GM19468 (cell line): ENCODE data around the gene FBF1.
"Not testable (repeated sequence)": the region's sequence is repeated elsewhere in the genome, so short reads cannot be mapped to it uniquely, and the experiment has no call there.

Source experiments
- ATAC-seq: cut with Tn5 transposase; IDR thresholded peaks from one replicate; pipeline ENCODE4 v1.9.1; 2021; ENCODE audit warnings: mild to moderate bottlenecking, moderate library complexity, moderate number of reproducible peaks; ENCODE audit not compliant: unreplicated experiment; ENCODE audit errors: extremely low read depth

The FBF1 gene, protein sequence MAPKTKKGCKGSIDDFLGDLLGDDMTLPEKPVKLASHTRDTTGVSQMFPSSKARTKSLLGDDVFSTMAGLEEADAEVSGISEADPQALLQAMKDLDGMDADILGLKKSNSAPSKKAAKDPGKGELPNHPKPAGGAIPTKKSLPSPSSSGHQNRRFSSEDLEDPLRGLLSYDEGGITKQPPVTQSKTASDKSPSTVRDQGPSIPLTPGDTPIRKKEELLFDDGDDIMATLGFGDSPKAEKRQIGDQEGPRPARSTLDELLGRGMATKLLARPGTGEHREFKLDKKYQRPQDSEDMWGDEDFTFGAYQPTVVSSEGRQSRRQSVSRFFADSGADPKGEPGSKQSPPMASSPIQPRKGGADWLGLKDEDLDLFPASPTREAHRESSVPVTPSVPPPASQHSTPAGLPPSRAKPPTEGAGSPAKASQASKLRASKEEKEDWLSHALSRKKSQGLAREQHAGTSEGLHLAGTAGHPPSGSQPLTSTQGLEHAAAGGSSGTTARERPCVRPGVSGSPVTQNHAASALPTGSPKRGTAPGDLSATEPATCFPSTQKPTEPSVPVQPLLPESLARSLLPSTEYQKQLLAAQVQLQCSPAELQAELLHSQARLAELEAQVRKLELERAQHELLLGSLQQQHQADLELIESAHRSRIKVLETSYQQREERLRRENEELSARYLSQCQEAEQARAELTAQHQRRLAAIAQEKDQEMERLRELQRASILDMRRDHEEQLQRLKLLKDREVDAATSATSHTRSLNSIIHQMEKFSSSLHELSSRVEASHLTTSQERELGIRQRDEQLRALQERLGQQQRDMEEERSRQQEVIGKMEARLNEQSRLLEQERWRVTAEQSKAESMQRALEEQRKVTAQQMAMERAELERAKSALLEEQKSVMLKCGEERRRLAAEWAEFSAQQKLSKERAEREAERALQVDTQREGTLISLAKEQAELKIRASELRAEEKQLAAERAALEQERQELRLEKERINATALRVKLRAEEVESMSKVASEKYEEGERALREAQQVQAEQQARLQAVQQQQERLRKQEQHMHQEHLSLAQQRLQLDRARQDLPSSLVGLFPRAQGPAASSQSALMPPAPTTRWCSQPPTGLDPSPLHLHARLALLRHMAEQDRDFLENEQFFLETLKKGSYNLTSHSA

DNA sequence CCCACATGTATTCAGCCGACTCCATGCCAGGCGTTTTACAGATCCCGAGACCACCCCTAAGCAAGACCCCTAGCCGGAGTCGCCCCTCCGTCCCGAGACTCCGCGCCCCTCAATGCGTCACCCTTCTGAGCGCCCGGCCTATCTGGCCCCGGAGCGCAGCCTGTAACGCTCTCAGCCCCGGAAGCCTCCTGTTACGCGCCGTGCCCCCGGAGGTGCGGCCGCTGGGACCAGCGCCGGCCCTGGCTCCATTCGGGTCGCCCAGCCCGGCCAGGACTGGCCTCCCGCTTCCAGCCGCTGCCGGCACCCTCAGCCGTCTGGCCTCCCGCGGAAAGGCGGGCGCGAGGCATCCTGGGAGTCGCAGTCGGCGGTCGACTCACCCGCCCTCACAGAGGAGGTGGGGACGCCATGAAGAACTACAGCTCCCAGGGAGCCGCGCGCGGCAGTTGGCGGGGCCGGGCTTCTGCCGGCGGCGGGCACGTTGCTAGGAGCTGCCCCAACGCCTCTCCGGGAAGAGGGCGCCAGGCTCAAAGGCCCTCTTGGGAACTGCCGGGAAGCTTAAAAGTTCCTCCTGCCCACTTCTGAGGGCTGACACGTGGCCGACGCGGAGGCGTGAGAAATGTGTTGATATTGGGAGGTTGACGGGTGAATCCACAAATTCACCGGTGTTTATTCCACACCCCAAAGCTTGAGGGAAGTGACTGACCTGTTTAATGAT, at the start of gene FBF1:
Gene FBF1 (minus strand): TSS at position 316 of the 715 bp plus-strand sequence. CDS start 2,893 bp downstream, outside the sequence.
- ATAC-seq = peak; percentile 87

DNA sequence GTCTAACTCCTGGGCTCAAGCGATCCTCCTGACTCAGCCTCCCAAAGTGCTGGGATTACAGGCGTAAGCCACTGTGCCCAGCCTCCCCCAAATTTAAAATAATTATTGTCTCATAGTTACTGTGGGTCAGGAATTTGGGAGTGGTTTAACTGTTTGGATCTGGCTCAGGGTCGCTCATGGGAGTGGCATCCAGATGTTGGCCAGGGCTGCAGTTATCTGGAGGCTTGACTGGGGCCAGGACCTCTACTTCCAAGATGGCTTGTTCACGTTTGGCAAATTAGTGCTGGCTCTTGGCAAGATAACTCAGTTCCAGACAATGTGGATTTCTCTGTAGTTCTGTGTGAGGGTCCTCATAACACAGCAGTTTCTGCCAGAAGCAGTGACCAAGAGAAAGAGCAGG, 46.2 kb upstream of the FBF1 start:
- ATAC-seq = no peak

DNA sequence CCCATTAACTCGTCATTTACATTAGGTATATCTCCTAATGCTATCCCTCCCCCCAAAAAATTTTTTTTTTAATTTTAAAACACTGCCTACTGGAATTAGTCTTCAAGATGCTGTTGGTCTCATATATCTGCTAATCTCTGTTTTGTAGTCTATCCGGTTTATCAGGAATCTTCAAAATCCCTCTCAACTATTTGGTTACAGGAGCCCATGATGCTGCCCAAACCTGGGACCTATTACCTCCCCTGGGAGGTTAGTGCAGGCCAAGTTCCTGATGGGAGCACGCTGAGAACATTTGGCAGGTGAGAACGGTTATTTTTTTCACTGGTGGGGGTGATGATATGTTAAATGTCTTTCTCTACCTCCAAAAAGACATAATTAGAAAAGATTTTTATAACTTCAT, 45.1 kb upstream of the FBF1 start:
- no peak for ATAC-seq

DNA sequence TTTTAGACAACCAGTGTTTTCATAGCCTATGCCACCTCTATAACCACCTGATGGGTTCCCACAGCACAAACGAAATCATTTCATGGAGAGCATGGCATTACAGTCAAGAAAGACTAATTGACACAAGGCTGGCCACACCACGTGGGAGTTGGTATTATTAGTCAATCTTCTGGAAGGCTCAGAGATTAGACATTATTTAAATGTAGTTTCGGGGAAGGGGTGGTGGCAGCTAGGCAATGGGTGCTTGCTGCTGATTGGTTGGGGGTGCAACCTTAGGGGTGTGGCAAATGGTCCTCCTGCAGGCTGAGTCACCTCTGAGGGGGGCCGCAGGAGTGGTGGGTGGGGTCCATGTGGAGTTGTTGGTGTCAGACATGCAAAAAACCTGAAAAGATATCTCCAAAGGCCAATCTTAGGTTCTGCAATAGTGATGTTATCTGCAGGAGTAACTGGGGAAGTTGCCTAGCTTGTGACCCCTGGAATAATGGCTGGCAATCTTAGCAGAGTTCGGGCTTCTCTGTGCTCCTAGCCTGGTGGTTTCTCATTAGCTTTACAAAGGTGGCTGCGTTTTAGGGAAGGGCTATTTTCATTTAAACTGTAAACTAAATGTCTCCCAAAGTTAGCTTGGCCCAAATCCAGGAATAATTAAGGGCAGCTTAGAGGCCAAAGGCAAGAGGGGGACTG, 42.8 kb upstream of the FBF1 start:
- ATAC-seq = no peak

DNA sequence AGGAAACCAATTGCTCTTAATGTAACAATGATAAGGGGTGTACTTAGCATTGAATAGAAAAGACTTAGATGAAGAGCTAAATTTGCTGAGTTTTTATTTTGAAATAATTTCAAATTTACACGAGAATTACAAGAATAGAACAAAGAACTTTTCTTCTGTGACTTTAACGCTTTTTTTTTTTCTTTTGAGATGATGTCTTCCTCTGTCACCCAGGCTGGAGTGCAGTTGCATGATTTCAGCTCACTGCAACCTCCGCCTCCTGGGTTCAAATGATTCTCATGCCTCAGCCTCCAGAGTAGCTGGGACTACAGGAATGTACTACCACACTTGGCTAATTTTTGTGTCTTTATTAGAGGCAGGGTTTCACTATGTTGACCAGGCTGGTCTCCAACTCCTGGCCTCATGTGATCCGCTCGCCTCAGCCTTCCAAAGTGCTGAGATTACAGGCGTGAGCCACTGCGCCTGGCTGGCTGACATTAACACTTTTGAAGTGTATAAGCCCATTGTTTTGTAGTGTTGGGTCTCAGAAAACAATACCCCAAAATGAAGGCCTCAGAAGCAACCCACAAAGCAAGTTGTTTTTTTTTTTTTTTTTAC, 40.3 kb upstream of the FBF1 start:
- ATAC-seq = no peak

DNA sequence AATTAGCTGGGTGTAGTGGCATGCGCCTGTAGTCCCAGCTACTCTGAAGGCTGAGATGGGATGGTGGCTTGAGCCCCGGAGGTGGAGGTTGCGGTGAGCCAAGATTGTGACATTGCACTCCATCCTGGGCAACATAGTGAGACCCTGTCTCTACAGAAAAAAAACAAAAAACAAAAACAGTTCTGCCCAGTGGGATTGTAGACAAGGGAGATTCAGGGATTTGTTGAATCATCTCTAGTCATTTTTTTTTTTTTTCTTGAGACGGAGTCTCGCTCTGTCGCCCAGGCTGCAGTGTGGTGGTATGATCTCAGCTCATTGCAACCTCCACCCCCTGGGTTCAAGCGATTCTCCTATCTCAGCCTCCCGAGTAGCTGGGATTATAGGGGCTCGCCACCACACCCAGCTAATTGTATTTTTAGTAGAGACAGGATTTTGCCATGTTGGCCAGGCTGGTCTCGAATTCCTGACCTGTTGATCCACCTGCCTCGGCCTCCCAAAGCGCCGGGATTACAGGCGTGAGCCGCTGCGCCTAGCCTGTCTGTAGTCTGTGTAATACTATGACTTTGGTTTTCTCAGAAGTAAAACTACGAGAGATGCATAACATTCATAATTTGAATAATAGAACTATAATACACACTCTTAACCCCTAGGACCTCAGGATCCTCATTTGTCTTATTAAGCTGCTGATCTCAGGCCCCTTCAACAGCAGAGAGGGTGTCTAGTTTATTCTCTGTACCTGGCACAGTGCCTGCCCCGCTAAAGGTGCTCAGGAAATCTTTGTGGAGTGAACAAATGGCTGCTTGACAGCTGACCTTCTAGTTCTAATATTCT, 39.6 kb upstream of the FBF1 start:
- no peak for ATAC-seq

DNA sequence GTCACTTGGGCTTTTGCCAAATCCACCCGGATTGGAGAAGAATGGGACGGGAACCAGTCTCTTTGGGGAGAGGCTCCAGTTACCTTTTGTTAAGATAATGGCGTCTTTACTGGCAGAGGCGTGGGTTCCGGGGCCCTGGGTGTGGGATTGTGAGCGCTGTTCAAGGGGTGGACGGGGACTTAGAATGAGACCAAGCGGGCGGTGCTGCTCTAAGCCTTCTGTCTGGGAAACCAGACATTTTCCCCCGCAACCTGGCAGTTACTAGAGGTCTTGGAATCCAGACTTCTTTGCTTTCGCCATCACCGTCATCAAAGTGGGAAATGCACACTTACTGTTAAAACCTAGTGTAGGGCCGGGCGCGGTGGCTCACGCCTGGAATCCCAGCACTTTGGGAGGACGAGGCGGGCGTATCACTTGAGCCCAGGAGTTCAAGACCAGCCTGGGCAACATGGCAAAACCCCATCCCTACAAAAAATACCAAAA, 38.9 kb upstream of the FBF1 start:
- ATAC-seq = no peak

DNA sequence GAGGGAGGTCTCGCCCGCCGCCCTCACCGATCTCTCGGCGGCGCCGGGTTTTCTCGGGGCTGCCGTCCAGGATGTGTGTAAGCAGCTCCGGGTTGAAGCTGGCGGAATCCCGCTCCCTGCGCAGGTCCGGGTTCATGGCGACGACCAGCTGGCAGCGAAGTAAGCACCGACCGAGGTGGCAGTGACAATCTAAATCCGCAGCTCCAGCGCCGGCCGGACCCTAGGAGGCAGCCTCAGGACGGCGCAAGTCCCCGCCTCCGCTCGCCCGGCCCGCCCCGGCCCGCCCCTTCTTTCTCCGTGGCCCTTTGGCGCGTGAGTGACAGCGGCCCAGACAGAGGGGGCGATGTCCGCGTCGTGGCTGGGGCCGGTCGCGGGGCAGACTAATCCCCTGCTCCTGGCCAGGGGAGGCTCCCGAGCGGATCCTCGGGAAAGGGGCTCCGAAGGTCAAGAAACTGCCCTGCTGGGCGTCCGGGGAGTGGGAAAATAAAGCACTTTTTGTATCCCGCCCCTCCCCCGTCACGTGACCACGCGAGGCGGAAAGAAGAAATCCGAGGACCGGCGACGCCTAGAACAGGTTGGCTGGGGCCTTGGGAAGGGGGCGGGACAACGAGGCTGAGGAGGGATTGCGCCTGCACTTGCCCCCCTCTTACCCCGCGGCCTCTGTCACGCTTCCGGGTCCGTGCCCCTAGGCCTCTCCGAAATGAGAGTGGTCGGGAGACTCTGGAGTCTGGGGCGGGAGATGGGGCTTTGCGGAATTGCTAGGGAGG, 38.3 kb upstream of the FBF1 start, which contains the start of the genes ACOX1 and TEN1:
Gene ACOX1 (minus strand): TSS at position 229 of the 767 bp plus-strand sequence. CDS start 93 bp downstream, at position 136.
Gene TEN1 (plus strand): TSS at position 303 of the 767 bp plus-strand sequence. CDS start 6,953 bp downstream, outside the sequence.
- ATAC-seq = peak; percentile 31

DNA sequence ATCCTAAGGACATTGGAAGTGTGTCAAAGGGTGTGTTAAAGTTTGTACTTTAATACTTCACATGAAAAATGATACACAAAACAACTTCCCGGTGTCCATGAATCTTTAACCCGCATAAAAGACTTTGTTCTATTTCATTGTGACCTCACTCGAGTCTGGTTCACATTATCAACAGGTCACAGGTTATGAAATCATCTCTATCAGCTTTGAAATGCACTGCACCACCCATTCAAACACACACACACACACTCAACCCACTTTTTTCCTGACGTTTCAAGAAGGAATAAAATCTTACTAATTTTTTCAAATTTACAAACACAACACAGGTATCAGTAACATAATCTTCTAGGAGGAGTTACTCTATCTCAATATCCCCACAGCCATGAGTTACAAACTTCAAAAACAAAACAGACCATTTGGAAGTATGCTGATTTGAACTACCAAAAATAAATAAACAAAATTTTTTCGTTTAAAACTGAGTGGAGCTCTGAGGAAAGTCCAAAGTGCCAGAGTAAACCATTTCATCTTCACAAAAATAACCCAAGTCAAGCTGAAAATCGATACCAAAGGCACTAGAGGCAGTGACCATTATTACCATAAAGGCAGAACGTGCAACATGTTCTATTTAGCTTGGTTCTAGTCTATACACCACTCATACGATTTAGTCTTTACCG, 35.5 kb upstream of the FBF1 start:
- no peak for ATAC-seq

DNA sequence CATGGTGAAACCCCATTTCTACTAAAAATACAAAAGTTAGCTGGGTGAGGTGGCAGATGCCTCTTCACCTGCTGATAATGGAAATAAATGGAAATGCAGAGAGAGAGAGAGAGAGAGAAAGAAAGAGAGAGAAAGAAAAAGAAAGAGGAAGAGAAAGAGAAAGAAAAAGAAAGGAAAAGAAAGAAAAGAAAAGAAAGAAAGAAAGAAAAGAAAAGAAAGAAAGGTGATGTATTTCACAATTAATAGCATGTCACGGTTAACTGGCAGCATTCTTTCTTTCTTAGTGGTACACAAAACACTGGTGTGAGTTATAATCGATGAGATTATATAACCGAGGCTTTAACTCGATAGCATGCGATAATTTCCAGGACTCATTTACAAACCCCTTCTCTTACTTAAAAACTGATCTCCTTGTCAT, 34.9 kb upstream of the FBF1 start:
- ATAC-seq = no peak

DNA sequence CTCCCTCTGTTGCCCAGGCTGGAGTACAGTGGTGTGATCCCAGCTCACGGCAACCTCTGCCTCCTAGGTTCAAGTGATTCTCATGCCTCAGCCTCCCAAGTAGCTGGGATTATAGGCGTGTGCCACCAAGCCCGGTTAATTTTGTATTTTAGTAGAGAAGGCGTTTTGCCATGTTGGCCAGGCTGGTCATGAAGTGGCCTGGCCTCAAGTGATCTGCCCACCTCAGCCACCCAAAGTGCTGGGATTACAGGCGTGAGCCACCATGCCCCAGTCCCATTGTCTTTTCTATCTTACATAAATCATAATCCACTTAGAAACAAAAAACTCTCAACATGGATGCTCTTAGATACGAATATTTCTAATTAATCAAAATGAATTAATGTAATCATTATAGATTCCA, 34.3 kb upstream of the FBF1 start:
- ATAC-seq = not testable (repeated sequence)

DNA sequence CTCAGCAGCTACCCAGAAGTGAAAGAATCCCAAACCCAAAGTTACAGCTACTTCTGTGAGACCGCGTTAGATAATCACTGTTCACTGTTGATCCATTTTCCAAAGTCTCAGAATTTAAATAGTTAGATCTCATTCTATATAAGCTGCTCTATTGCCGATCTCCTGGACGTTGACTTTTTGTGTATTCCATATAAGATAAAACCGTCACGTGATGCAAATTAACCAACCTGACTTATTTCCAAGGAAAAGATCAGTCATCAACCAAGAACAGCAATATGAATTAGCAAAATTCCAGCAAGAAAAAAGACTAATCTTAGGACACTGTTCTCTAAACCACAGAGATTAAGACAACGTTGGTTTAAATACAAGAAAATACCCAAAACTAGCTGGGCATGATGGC, 29.8 kb upstream of the FBF1 start:
- no peak for ATAC-seq

DNA sequence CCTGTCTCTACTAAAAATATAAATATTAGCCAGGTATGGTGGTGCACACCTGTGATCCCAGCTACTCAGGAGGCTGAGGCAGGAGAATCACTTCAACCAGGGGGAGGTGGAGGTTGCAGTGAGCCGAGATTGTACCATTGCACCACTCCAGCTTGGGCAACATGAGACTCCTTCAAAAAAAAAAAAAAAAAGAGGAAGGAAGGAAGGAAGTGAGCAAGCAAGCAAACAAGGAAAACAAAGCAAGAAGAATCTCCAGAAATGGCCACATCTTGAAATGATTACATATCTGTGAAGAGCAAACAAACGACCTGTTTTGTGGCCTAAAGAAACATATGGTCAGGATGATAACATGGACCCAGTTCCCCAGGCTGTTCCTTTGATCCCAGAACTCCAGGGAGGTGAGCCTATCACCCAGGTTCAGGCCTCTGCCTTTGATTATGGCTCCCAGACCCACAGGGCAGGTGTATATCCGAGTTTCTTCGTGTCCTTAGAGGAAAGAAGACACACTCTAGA, 29.2 kb upstream of the FBF1 start:
- ATAC-seq = no peak

DNA sequence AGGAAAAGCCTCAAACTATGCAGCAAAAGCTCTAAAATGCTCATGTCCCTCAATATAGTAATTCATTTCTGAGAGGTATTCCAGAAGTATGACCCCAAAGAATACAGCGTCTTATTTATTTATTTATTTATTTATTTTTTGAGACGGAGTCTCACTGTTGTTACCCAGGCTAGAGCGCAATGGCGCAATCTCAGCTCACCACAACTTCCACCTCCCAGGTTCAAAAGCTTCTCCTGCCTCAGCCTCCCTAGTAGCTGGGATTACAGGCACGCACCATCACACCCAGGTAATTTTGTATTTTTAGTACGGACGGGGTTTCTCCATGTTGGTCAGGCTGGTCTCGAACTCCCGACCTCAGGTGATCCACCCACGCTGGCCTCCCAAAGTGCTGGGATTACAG, 28.2 kb upstream of the FBF1 start:
- not testable (repeated sequence) for ATAC-seq

DNA sequence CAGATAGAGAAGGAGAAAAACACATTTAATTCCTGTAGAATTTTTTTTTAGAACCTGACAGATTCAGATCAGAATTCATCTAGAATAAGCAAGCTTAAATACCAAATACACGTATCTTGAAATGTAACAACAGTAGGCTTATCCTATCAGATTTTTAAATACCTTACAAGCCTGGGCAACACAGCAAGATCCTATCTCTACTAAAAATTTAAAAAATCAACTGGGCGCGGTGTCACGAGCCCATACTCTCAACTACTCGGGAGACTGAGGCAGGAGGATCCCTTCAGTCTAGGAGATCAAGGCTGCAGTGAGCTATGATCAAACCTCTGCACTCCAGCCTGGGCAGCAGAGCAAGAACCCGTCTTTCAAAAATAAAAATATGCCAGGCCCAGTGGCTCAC, 24.6 kb upstream of the FBF1 start:
- no peak for ATAC-seq

DNA sequence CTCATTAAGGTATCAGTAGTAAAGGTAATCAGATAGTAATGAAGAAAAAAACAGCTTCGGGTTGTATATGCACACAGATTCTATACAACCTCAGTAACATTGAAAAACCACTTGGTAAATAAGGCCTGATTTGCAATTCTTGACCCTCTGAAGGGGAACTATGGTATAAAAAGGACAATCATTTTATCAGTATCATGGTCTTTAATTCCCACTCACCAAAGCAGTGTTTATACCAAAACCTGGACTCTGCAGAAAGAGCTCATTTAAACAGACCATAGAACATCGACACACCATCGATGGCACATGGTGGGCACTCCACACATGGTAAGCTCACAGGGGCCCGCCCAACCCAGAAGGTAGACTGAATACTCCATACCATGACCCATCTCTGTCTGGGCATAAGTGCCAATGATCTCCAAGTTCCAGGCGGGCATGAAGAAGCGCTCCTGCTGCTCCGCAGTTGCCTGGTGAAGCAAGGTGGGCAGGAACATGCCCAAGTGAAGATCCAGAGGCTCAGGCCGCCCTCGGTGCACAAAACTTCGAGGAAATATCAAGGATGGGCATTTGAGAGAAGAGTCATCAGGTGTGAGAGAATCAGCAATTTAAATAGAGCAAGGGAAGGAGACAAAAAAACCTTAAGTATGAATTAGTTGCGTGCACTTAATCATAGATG, 19.1 kb upstream of the FBF1 start:
- no peak for ATAC-seq
